ENCODE measurements around the gene RASGRF1. TPM values are rescaled to one million over a fixed set of nuclear protein-coding genes. Genes with fewer than 3 reads are reported as not detected.

The RASGRF1 gene
- total RNA-seq, 1 donor from 2014 or later = not detected

GRCh38 chr15:78913012-78913411, 177.6 kb downstream of the RASGRF1 start:
- ATAC-seq (ENCODE audit: poor library complexity) = no peak
- intact Hi-C loops (cut with DNase I) = loop anchor here (5.0 to 10.0 kb wide), 3 partner anchors 62 to 269 kb away; no protein-coding TSS in a partner anchor

GRCh38 chr15:78912316-78912715, 178.3 kb downstream of the RASGRF1 start:
- ATAC-seq (ENCODE audit: poor library complexity) = no peak
- DNase-seq = no peak
- intact Hi-C loops (cut with DNase I) = loop anchor here (5.0 to 10.0 kb wide), 3 partner anchors 62 to 270 kb away; no protein-coding TSS in a partner anchor

More at GRCh38 chr15:78913012-78913411, 177.6 kb downstream of the RASGRF1 start:
- DNase-seq = no peak

DNA sequence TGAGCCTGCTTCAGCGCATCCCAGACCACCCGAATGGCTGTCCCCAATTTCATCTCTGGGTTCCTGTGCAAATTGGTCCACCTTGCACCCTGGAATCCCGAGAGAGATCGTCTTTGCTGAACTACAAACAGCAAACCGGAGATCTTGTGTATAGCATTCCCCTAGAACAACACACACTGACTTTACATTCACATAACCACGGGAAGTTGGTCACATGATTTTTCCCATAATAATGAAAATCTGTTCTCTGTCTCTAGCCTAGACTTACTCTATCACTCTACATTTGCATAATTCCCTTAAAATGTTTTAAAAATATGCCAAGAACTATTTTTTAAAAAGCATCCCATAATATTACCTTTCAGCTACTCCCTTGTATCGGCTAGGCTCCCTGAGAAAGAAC, 180.3 kb downstream of the RASGRF1 start:
- intact Hi-C loops (cut with DNase I) = loop anchor here (5.0 to 10.0 kb wide), 3 partner anchors 65 to 272 kb away; no protein-coding TSS in a partner anchor
- DNase-seq = no peak
- no peak for ATAC-seq (ENCODE audit: poor library complexity)

Other genes with a start within 250 kb of the RASGRF1 start
- 330 TPM for gene MORF4L1, start 217.9 kb downstream of the RASGRF1 start, total RNA-seq
- 68.4 TPM for gene CTSH, start 145.7 kb downstream of the RASGRF1 start, total RNA-seq
- gene ANKRD34C, start 191.9 kb upstream of the RASGRF1 start, total RNA-seq = not detected
- gene TMED3, start 220.3 kb upstream of the RASGRF1 start, total RNA-seq = 16.1 TPM